DMS153 treated with DMSO at 0.1 percent for 48 hours (cell line): ENCODE results near the gene POLR3GL.

ENCODE experiments used
- DNase-seq: peaks from one replicate; lab custom pipeline; 2025; ENCODE audit not compliant: unreplicated experiment; lab: John Stamatoyannopoulos, UW

The POLR3GL gene

GRCh38 chr1:145947551-145947950 is 16.9 kb upstream of the POLR3GL start:
- DNase-seq: no peak

GRCh38 chr1:145949219-145949618 is 15.3 kb upstream of the POLR3GL start:
- DNase-seq: no peak

GRCh38 chr1:145951526-145951925 is 13.0 kb upstream of the POLR3GL start:
- DNase-seq: no peak

GRCh38 chr1:145952903-145953302 is 11.6 kb upstream of the POLR3GL start:
- no peak for DNase-seq

GRCh38 chr1:145953861-145954260 is 10.6 kb upstream of the POLR3GL start:
- no peak for DNase-seq

- DNase-seq: no peak
Measured at GRCh38 chr1:145955436-145955835, 9.1 kb upstream of the POLR3GL start.

GRCh38 chr1:145956361-145956760 is 8.1 kb upstream of the POLR3GL start:
- DNase-seq: no peak

- no peak for DNase-seq
Measured at GRCh38 chr1:145956781-145957442, 7.6 kb upstream of the POLR3GL start.

GRCh38 chr1:145957443-145958319 is 6.8 kb upstream of the POLR3GL start, which contains the start of gene LIX1L:
LIX1L (minus strand) TSS chr1:145958017; CDS start chr1:145957927, 90 bp downstream.
- peak; percentile 99 for DNase-seq

GRCh38 chr1:145958734-145959133 is 5.8 kb upstream of the POLR3GL start:
- DNase-seq: no peak

GRCh38 chr1:145959333-145959732 is 5.2 kb upstream of the POLR3GL start:
- DNase-seq: no peak

GRCh38 chr1:145959957-145960467 is 4.5 kb upstream of the POLR3GL start:
- DNase-seq: no peak

- DNase-seq: peak; percentile 75
Measured at GRCh38 chr1:145960468-145961108, 3.9 kb upstream of the POLR3GL start.

GRCh38 chr1:145961109-145961424 is 3.4 kb upstream of the POLR3GL start:
- no peak for DNase-seq

- DNase-seq: no peak
Measured at GRCh38 chr1:145961425-145962156, 2.9 kb upstream of the POLR3GL start.

GRCh38 chr1:145962157-145963102 is 2.1 kb upstream of the POLR3GL start:
- DNase-seq: no peak

GRCh38 chr1:145963265-145964019 is 1.0 kb upstream of the POLR3GL start:
- no peak for DNase-seq

GRCh38 chr1:145965119-145965744 is 742 bp downstream of the POLR3GL start:
- DNase-seq: no peak

GRCh38 chr1:145967288-145967687 is 2.8 kb downstream of the POLR3GL start:
- DNase-seq: no peak
